ENCODE results near the gene ZNF263. TPM values are rescaled to one million over a fixed set of nuclear protein-coding genes. Genes with fewer than 3 reads are reported as not detected.

The ZNF263 gene
- total and polyA plus RNA-seq, 9 of the 15 experiments (the other 6 are each of a cell fraction or from before 2014, with no cell fraction given) = 4.6 to 48.3 (median 31.8) TPM

DNA sequence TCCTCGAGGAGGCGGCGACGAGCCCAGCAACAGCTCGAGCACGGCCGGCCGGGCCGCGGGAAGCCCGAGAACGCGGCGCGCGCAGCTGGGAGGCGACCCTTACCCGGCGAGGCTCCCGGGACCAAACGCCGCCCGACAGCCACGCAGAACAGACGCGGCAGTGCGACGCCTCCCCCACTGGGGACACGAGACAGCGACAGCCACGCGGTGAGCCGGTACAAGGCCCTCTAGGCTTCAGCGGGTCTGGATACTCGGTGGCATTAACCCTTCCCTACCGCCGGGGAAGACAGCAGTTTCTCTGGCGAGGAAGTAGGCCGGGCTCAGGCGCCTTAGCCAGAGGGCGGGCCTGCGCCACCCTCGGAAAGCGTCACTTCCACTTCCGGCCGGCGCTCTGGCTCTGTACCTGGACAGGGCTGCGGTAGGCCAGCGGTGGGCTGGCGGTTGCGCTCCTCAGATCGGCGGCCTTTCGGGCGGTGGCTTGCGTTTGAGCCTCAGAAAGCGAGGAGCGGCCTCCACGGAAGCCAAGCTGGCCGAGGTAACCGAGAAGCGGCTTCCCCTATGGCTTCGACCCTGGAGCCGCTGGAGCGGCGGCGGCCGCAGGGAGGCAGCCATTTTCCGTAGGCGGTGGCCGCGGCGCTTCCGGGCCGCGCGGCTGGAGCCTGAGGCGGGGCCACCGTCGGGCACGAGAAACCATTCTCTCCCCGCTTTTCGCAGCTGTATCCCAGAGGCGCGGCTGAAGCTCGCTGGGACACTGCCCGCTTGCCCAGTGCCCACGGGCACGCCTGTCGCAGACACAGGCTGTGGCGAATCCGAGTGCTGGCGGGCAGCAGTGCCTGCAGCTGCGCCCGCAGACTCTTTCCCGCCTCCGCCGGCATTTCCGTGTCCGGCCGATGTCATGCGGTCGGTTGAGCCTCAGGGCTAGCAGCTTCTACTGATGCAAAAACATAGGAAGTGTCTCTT, 22.1 kb downstream of the ZNF263 start, which contains the start of the genes TIGD7 and ZNF75A (continued):
- TF ChIP-seq, protein P1, sequence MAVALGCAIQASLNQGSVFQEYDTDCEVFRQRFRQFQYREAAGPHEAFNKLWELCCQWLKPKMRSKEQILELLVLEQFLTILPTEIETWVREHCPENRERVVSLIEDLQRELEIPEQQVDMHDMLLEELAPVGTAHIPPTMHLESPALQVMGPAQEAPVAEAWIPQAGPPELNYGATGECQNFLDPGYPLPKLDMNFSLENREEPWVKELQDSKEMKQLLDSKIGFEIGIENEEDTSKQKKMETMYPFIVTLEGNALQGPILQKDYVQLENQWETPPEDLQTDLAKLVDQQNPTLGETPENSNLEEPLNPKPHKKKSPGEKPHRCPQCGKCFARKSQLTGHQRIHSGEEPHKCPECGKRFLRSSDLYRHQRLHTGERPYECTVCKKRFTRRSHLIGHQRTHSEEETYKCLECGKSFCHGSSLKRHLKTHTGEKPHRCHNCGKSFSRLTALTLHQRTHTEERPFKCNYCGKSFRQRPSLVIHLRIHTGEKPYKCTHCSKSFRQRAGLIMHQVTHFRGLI (CRISPR knock-in tag; IDR thresholded peaks at IDR 0.05) = peak; percentile 71; the same call in 1 of the 2 replicates
- TF ChIP-seq, protein P2, sequence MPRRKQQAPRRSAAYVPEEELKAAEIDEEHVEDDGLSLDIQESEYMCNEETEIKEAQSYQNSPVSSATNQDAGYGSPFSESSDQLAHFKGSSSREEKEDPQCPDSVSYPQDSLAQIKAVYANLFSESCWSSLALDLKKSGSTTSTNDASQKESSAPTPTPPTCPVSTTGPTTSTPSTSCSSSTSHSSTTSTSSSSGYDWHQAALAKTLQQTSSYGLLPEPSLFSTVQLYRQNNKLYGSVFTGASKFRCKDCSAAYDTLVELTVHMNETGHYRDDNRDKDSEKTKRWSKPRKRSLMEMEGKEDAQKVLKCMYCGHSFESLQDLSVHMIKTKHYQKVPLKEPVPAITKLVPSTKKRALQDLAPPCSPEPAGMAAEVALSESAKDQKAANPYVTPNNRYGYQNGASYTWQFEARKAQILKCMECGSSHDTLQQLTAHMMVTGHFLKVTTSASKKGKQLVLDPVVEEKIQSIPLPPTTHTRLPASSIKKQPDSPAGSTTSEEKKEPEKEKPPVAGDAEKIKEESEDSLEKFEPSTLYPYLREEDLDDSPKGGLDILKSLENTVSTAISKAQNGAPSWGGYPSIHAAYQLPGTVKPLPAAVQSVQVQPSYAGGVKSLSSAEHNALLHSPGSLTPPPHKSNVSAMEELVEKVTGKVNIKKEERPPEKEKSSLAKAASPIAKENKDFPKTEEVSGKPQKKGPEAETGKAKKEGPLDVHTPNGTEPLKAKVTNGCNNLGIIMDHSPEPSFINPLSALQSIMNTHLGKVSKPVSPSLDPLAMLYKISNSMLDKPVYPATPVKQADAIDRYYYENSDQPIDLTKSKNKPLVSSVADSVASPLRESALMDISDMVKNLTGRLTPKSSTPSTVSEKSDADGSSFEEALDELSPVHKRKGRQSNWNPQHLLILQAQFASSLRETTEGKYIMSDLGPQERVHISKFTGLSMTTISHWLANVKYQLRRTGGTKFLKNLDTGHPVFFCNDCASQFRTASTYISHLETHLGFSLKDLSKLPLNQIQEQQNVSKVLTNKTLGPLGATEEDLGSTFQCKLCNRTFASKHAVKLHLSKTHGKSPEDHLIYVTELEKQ (CRISPR knock-in tag; IDR thresholded peaks at IDR 0.05) = no peak
- TF ChIP-seq PRPF4 (IDR thresholded peaks at IDR 0.05; ENCODE audit: insufficient read depth, low read depth, low read length, poor library complexity, severe bottlenecking) (no peak), HDAC1 (IDR thresholded peaks at IDR 0.05) (peak; percentile 31 to 78; a peak in 2 of 4 replicates), HDAC6 (IDR thresholded peaks at IDR 0.05; ENCODE audit: low read depth, low read length) (no peak), TAF1 (IDR thresholded peaks at IDR 0.05; ENCODE audit: control insufficient read depth, extremely low read depth, insufficient read depth, low read length, severe bottlenecking) (peak; percentile 59), CCNT2 (IDR thresholded peaks at IDR 0.05; ENCODE audit: borderline replicate concordance, extremely low read depth, insufficient read length, low read depth, low read length) (peak; percentile 39), ATF1 (CRISPR knock-in tag; IDR thresholded peaks at IDR 0.05) (no peak), ATF1 (tag; IDR thresholded peaks at IDR 0.05) (peak; percentile 94)
- TF ChIP-seq, protein P3, sequence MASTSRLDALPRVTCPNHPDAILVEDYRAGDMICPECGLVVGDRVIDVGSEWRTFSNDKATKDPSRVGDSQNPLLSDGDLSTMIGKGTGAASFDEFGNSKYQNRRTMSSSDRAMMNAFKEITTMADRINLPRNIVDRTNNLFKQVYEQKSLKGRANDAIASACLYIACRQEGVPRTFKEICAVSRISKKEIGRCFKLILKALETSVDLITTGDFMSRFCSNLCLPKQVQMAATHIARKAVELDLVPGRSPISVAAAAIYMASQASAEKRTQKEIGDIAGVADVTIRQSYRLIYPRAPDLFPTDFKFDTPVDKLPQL (IDR thresholded peaks at IDR 0.05; ENCODE audit: extremely low read depth, insufficient read length) = no peak
- TF ChIP-seq, protein P4, sequence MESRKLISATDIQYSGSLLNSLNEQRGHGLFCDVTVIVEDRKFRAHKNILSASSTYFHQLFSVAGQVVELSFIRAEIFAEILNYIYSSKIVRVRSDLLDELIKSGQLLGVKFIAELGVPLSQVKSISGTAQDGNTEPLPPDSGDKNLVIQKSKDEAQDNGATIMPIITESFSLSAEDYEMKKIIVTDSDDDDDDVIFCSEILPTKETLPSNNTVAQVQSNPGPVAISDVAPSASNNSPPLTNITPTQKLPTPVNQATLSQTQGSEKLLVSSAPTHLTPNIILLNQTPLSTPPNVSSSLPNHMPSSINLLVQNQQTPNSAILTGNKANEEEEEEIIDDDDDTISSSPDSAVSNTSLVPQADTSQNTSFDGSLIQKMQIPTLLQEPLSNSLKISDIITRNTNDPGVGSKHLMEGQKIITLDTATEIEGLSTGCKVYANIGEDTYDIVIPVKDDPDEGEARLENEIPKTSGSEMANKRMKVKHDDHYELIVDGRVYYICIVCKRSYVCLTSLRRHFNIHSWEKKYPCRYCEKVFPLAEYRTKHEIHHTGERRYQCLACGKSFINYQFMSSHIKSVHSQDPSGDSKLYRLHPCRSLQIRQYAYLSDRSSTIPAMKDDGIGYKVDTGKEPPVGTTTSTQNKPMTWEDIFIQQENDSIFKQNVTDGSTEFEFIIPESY (CRISPR knock-in tag; IDR thresholded peaks at IDR 0.05) = peak; percentile 80
- TF ChIP-seq, protein P5, sequence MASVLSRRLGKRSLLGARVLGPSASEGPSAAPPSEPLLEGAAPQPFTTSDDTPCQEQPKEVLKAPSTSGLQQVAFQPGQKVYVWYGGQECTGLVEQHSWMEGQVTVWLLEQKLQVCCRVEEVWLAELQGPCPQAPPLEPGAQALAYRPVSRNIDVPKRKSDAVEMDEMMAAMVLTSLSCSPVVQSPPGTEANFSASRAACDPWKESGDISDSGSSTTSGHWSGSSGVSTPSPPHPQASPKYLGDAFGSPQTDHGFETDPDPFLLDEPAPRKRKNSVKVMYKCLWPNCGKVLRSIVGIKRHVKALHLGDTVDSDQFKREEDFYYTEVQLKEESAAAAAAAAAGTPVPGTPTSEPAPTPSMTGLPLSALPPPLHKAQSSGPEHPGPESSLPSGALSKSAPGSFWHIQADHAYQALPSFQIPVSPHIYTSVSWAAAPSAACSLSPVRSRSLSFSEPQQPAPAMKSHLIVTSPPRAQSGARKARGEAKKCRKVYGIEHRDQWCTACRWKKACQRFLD (CRISPR knock-in tag; IDR thresholded peaks at IDR 0.05) = peak; percentile 70; the same call in 1 of the 2 replicates
